SK-MEL-5 (cell line): Measurements from ENCODE around the gene LAMA4. TPM values are rescaled to one million over a fixed set of nuclear protein-coding genes. Genes with fewer than 3 reads are reported as not detected.

ENCODE experiments used
- DNase-seq: peaks from one replicate; pipeline ENCODE4 v3.0.0-alpha.2; 2016; ENCODE audit warnings: low read depth, low spot score
- in situ Hi-C: cut with HindIII; loops from 2 replicates; pipeline ENCODE4 v1.10.0; 2016; ENCODE audit warnings: low sequenced_read_pairs, high pct_unique_total_duplicates, low pct_unique_long_range_greater_than_20kb
- total RNA-seq: library from RNA; depleted of rRNA; stranded (reverse); fragments of >200 nt; shearing (Covaris generic); gene quantifications from 2 replicates; pipeline ENCODE4 v1.2.3, GENCODE V29; 2014

The LAMA4 gene
- total RNA-seq, 1 experiment from 2014 or later, result 48.9 TPM

DNA sequence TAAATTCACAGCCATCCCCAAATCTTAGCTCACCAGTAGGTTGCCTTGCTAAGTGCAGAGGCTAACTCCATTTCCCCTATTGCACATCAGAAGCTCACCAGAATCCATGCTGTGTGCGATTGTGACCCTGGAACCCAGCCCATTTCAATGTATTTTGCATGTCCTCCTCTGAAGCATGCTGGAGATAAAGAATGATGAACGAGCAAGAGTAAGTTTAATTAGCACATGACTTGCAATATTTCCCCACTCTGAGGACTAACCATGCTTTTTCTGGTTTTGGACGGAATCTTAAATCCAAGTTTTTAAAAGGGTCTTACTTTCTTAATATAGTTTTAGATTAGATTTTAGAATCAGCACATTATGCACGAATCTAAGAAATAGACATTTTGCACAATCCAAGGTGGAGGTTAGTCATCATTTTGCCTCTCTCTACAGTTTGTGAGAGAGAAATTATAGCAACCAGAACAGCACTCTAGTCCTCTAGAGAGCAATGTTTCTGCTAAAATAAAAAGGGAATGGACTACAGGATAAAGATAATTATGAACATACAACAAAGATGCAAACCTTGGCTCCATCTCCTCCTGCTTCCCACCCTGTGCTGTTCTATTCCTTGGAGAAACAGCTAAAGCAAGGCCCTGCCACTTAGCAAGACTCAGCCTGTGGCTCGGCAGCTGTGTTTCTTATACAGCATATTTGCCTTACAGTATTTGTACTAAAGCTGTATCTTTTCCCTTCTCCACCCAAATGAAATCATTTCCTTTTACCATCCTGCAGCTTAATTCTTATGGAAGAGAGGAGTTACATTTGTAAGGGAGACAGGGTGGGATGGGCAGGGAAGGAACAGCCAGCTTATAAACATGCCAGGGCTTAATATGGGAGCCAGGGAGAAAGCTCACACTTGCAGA is 24.9 kb upstream of the LAMA4 start:
- no peak for DNase-seq
- in situ Hi-C loops, result no loop called here

DNA sequence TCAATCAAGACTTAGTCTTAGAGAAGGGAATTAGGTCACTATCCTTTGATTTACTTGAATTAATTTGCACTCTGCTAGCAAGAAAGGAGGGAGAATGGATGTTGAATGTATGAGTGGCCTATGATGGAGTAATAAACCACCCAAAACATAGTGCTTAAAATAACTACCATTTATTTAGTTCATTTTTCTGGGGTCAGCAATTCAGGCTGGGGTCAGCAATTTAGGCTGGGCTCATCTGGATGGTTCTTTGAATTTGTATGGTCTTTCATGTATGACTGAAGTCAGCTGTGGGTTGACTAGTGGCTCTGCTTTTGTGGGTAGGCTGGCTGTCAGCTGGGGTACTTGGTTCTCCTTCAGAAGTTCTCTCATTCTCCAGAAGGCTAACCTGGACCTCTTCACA is 21.0 kb upstream of the LAMA4 start:
- in situ Hi-C loops, result no loop called here
- no peak for DNase-seq

DNA sequence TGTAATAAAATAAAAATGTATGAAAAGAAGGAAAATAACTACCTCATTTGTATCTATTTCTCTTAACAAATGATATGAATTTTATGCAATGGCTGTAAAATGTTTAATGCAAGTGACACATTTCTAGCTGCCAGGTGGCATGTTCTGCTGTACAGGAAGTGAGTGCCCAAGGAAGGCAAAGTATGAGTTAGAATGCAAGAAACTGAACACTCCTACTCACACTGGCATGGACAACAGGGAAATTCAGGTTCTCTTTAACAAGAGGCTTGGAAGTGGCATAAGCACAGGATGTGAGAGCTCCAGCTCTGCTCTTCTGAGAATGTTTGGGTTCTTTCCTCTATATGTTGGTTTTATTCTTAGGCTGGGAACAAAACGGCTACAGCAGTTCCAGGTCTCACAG is 20.4 kb upstream of the LAMA4 start:
- in situ Hi-C loops, result no loop called here
- DNase-seq, result no peak

DNA sequence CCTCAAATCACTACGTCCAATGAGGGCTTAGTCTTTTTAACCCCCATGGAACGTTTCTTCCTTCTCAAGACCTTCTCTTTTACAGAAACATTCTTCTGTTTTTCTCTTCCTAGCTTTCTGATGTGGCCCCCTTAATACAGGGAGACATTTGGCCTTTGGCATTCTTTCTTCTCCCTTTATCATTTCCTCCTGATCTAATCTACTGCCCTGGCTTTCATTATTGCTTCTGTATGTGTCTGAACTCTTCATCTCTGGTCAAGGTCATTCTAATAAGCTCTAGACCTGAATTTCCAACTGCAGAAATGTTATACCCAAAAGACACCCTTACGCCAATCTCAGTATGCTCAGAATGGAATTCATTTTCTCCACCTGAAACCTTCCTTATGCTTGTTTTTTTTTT is 18.4 kb upstream of the LAMA4 start:
- in situ Hi-C loops, result no loop called here
- no peak for DNase-seq

DNA sequence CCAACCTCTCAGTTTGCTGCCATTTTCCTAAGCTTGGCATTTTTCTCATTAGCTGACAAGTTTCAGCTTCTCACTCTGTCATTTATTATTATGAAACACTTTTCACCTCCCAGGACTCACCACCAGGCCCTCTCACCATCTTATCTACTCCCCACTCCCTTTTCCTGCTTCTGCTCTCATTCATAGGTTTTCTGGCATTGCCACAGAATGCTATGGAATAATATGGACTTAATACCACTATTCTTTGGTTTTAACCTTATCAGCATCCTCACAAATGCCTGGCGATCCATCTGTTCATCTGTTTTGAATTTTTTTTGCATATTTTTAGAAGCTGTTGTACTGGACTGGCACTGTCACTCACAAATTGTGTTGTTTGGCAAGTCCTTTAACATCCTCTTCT is 16.4 kb upstream of the LAMA4 start:
- DNase-seq, result no peak
- in situ Hi-C loops, result no loop called here

DNA sequence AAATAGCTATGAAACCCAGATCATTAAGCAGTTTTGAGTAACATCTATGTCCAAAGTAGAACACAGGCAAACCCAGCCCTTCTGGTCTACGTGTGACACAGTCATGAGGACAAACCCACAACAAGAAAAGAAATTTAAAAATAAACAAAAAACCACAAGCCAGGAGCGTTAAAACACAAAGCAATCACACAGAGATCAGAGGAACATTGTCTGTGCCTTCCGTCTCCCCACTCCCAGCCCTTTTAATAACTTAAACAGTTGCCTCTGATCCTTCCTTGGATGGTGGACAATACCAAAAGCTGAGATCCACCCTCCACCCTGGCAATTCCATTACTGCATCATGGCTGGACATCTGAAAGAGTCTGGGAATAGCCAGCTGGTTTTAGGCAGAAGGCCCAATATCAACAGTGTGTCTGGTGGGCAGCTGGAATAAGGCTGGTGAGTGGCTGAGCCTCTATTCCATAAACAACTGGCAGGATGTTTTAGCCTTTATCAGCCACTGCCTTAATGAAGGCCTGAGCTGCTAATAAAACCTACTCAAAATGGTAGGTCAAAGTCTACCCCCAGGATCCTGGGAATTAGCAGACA is 15.7 kb upstream of the LAMA4 start:
- in situ Hi-C loops, result no loop called here
- no peak for DNase-seq

DNA sequence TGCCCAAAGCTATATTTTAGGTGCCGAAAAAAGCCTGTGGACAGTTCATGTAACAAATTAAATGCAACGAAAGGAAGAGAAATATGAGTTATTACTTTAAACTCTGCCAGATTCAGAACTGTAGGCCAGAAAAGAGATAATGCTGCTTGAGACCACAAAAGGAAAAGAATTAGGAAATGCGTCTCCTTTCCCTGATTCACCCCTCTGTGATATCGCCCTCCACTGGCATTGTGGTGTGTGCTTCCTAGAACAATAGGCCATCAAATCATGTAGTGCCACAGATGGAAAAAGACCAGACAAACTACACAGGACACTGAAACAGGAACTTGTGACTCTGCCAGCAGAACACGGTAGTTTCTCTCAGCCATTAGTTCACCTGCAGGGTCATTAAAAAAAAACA is 14.7 kb upstream of the LAMA4 start:
- peak; percentile 40 for DNase-seq

DNA sequence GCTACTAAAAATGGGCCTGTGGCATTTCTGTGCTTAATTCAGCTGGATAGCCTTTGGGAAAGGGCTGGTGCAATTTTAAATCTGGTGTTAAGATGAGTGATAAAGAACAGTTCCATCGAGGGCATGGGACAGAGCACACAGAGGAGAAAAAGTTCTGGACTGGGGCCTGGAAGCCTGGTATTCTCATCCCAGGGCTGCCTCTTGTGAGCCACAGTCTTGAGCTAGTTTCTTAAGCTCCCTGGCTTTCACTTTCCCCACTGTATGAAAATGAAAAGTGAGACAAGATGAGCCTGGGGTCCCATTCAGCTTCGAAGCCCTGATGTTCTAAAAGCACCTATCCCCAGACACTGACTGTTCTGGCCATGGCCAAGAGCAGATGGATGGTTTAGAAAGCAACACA is 14.3 kb upstream of the LAMA4 start:
- no peak for DNase-seq
- in situ Hi-C loops, result no loop called here

More for the DNA sequence above, 14.7 kb upstream of the LAMA4 start:
- in situ Hi-C loops, result no loop called here

DNA sequence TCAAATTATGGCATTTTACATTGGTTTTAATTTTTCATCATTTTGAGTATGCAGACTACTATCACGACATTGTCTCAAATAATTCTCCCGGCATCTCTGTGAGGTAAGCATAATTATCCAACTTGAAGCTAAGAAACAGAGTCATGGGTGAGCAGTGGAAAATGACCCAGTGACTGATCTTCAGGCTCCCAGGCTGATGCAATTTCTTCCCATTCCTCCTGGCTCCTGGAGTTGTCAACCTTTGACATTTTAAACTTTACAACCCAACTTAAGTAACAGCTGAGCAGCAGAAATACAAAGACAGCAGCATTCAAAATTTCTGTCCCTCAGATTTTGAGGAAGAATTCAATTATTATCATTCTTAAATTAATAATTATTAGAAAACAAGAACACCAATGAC is 13.7 kb upstream of the LAMA4 start:
- DNase-seq, result no peak
- in situ Hi-C loops, result no loop called here

DNA sequence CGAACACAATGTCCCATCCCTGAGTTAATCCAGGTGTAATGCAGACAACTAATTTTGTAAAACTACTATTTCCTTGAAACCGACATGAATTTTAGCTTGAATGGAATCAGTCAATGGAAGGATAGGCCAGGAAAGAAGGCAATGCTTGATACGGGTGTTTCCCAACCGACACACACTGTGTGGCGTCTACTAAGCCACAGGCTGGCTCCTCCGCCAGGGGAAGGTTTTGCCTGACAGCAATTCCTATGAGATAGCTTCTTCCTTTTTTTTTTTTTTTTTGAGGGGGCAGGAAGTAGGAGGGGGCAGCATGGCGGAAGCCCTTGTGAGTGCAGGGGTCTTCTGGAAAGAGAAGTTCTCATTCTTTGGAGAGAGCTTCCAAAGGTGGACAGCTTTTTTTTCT is 12.0 kb upstream of the LAMA4 start:
- in situ Hi-C loops, result no loop called here

DNA sequence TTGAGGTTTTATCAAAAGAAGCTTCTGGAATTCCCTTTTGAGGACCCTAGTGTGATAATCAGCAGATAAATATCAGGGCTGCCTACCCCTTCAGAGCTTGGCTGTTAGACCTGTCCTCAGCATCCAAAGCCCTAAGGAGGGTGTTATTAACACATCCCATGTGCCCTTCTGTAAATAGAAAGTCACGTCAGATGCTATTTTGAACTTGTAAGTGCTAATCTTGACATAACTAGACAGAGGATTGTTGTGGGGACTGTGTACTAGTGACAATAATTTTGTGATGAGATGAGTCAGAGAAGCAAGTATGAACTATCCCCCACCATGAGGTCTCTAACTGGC is 4.9 kb upstream of the LAMA4 start:
- in situ Hi-C loops, result no loop called here
- DNase-seq, result no peak

More for the DNA sequence above, 12.0 kb upstream of the LAMA4 start:
- no peak for DNase-seq

DNA sequence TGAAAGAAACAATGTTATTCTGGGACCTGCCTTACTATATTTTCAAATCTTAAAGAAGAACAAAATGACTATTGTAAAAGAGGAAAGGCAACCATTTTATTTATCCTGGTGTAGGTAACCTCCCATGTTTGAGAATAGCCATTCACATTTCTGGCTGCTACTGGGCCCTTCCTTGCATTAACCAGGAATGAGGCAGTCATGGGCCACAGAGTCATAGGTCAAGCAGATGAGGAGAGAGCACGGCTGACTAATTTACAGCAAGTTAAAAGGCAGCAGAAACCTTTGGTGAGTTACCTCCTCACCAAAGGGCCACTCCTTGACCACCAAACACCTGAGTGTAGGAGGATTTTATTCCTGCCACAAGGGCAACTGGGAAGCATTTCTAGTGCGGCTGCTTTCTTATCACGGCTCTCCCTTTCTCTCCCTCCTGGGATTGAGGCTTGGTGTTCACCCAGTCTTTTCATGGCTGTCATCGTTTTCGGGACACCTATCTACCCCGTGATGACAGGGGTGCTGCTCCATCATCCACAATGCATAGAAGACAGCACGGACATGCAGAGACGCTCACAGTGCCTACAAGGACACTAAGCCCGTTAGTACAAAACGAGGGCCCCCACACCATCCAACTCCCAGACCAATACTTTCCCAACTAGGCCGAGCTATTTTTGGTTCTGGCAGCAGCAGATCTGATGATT is 4.4 kb upstream of the LAMA4 start:
- DNase-seq, result no peak
- in situ Hi-C loops, result no loop called here

DNA sequence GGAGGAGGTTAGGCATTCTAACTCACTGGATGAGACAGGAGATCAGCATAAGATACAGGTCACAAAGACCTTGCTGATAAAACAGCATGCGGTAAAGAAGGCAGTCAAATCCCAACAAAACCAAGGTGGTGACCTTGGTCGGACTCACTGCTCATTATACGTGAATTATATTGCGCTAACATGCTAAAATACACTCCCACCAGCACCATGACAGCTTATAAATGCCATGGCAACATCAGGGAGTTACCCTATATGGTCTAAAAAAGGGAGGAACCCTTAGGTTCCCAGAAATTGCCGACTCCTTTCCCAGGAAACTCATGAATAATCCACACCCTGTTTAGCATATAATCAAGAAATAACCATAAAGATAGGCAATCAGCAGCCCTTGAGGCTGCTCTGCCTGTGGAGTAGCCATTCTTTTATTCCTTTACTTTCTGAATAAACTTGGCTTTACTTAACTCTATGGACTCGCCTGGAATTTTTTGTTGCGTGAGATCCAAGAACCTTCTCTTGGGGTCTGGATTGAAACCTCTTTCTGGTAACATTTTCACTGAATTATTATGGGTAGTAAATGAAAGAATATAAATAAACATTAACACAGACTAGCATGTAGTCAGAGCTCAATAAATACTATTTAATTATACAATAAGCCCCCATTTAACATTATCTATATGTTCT is 3.0 kb upstream of the LAMA4 start:
- in situ Hi-C loops, result no loop called here
- DNase-seq, result no peak

DNA sequence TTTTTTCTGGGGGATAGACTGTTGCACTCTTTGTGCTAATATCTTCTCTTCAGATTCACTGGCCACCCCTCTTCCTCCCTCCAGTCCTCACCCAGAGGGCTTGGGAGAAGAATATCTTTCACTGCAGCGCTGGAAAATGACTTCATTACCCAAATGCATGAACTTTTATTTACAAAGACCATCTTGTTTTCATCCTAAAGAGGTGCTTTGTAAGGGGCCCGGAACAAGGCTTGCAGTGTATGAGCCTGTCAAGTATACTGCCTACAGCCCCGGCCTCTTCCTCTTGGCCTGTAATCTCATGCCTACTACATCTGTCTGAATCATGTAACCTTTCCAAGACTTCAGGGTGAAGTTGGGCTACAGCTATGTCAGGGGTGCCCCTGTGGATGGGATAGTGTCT is 554 bp upstream of the LAMA4 start:
- DNase-seq, result peak; percentile 97
- in situ Hi-C loops, result no loop called here

DNA sequence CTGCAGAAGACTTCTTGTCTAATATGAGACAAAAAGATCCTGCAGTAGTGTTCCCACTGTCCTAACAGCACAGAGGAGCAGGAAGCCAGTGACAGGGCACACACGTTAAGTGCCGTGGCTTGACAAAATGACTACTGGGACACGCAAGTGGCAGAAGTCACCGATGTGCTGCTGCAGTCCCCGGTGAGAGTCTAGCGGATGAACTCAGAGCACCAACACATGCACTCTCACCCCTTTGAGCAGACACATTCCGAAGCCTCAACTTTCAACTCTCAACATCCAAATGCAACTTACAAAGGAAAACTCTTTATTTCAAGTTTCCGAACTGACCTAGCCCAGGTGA is 898 bp downstream of the LAMA4 start:
- in situ Hi-C loops, result no loop called here
- DNase-seq, result no peak

DNA sequence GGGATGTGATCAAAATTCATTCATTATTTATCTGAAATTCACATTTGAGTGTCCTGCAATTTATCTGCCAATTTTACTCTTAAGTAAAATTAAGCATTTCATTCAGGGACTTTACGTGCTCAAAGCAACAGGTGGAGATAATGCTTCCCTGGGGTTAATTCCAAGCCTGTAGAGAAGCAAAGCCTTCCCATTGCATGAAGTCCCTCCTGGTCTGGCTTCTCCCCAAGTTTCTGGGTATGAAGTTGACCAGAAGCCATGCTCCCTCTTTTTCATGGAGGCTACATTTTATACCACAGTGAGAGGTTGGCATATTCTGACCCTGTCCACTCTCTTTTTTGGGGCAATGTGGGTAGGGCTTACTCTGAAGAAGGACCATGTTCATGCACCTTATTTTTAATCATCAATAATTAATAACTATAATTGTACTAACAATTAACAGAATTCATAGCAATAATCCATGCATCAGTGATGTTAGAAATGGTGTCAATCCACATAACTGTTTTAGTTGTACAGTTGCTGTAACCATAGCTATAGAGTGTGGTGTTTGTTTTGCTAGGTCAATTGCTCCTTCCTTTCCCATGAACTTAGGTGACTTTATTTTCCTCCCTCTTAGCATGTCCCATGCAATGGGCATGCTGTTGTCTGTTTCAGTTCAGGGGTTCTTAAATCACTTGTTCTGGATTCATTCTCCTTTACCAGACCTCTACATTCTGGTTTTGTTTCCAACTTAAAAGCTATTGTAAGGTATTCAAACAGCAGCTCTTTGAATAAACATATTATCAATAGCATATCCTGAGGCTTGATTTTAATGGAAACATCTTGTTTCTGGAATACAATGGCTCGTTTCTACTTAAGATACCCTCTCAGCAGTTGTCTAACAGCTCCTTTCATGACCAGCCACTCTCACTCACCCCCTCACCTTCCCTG is 1.5 kb downstream of the LAMA4 start:
- DNase-seq, result peak; percentile 43
- in situ Hi-C loops, result no loop called here

DNA sequence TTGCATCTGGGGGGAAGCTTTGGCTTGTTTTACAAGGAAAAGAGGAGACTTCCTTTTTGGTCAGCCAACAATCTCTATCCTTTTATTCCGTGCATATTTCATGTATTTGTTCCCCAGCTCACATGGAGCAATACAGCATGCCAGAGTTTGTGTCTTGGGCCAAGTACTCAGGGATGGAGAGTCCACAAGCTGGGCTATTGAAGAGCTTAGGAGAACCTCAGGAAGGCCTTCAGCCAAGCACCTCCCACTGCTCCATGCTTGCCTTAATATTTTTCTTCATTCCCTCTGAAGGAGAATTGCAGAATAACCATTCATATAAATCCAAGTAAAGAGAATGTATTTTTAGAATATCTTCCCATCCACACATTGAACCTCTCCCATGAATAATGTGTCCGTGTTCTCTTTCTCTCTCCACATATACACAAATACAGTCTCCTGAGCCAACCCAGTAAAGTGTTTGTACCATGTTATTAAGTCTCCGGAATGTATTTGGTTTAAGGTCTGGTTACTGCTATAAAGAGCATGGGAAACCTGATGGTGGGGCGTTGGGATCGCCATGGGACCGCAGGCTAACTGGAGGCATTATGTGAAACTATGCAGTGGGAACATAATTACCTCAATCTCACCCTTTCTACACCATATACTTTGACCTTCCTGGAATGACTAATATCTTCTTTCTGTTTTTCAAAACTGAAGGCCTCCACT is 3.0 kb downstream of the LAMA4 start:
- DNase-seq, result no peak
- in situ Hi-C loops, result no loop called here
